Measurements from ENCODE around the gene XBP1. TPM values are rescaled to one million over a fixed set of nuclear protein-coding genes. Genes with fewer than 3 reads are reported as not detected.

XBP1 gene
- total and polyA plus RNA-seq, 2 of the 13 experiments (the other 11 are each of a cell fraction or from before 2014, with no cell fraction given) = 416 to 427 TPM

- TF ChIP-seq NFE2L1 (CRISPR knock-in tag; IDR thresholded peaks at IDR 0.05; ENCODE audit: borderline replicate concordance) (no peak), CCAR2 (optimal IDR thresholded peaks at IDR 0.05; ENCODE audit: low read depth, low read length) (no peak), KAT2B (IDR thresholded peaks at IDR 0.05; ENCODE audit: borderline replicate concordance, low read depth, low read length) (no peak), REXO4 (CRISPR knock-in tag; IDR thresholded peaks at IDR 0.05; ENCODE audit: borderline replicate concordance) (no peak), ZNF335 (CRISPR knock-in tag; IDR thresholded peaks at IDR 0.05) (no peak), ZNF773 (CRISPR knock-in tag; IDR thresholded peaks at IDR 0.05; ENCODE audit: borderline replicate concordance) (no peak), ZNF30 (CRISPR knock-in tag; IDR thresholded peaks at IDR 0.05) (no peak), ZNF142 (CRISPR knock-in tag; IDR thresholded peaks at IDR 0.05) (no peak), HDAC2 (CRISPR knock-in tag; IDR thresholded peaks at IDR 0.05) (peak; percentile 68; the same call in 1 of the 2 replicates), ZNF235 (CRISPR knock-in tag; IDR thresholded peaks at IDR 0.05; ENCODE audit: borderline replicate concordance) (no peak), ZNF20 (CRISPR knock-in tag; IDR thresholded peaks at IDR 0.05) (no peak), RFX5 (IDR thresholded peaks at IDR 0.05; ENCODE audit: low read depth, low read length) (no peak), POLR2A (IDR thresholded peaks at IDR 0.05; ENCODE audit: insufficient read depth in 1 of 2, low read depth in 2 of 2, low read length in 2 of 2) (peak in 1 of 2 experiments; percentile 30; a peak in 1 of 4 replicates), NCOA2 (CRISPR knock-in tag; IDR thresholded peaks at IDR 0.05) (peak; percentile 97), ZNF264 (CRISPR knock-in tag; IDR thresholded peaks at IDR 0.05) (no peak; the same call in 1 of the 2 replicates), ELF3 (CRISPR knock-in tag; IDR thresholded peaks at IDR 0.05) (peak; percentile 72), ZBTB25 (CRISPR knock-in tag; IDR thresholded peaks at IDR 0.05) (0 out of 2 replicates have a peak, but pooled peaks have one; percentile 56), MZF1 (CRISPR knock-in tag; IDR thresholded peaks at IDR 0.05; ENCODE audit: borderline replicate concordance) (no peak), RXRB (CRISPR knock-in tag; IDR thresholded peaks at IDR 0.05; ENCODE audit: borderline replicate concordance) (peak; percentile 69), DPF2 (CRISPR knock-in tag; IDR thresholded peaks at IDR 0.05; ENCODE audit: borderline replicate concordance, low read depth) (peak; percentile 11; the same call in 1 of the 2 replicates), SOX6 (IDR thresholded peaks at IDR 0.05) (no peak), SOX6 (CRISPR knock-in tag; IDR thresholded peaks at IDR 0.05) (peak; percentile 57), ZNF256 (CRISPR knock-in tag; conservative IDR thresholded peaks at IDR 0.05) (no peak)
These were observed 17.8 kb upstream of the XBP1 start (continued) for GRCh38 chr22:28817919-28818859.

Measured in HepG2 (cell line).